ENCODE data around the gene AKAP8.
"Not testable (repeated sequence)": the region's sequence is repeated elsewhere in the genome, so short reads cannot be mapped to it uniquely, and the experiment has no call there.

AKAP8 gene

GRCh38 chr19:15403151-15403531 is 23.6 kb upstream of the AKAP8 start:
- no peak for DNase-seq

DNA sequence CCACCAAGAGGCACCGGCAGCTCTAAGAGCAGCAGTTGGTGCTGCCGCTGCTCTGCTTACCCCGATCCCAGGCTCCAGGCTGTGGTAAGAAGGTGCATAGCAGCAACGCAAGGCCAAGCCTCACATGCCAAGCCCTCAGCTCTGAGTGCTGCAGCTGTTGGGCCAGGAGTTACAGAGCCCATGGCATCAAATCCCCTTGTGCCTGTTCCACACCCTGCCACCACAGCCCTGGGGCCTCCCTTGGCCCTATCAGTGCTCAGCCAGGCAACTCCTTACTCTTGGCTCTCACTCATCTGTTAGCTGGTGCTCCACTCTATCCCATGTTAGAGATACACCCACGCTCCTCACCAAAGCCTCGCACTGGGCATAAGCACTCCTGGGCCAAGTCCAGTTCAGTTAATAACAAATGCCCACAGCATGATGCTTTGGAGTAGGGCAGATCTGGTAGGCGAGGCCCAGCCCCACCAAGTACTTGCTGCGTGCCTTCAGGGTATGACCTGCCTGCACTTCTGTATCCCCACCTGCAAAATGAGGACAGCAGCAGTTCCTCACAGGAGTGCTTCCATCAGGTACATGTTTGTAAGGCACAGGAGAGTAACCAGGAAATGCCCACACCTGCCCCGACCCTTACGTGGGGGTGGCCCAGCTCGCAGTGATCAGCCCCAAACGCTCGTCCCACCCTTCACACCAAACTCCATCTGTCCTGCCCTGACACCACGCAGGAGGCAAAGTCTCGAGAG is 23.0 kb upstream of the AKAP8 start:
- no peak for DNase-seq

GRCh38 chr19:15401397-15401710 is 21.8 kb upstream of the AKAP8 start:
- no peak for DNase-seq

DNA sequence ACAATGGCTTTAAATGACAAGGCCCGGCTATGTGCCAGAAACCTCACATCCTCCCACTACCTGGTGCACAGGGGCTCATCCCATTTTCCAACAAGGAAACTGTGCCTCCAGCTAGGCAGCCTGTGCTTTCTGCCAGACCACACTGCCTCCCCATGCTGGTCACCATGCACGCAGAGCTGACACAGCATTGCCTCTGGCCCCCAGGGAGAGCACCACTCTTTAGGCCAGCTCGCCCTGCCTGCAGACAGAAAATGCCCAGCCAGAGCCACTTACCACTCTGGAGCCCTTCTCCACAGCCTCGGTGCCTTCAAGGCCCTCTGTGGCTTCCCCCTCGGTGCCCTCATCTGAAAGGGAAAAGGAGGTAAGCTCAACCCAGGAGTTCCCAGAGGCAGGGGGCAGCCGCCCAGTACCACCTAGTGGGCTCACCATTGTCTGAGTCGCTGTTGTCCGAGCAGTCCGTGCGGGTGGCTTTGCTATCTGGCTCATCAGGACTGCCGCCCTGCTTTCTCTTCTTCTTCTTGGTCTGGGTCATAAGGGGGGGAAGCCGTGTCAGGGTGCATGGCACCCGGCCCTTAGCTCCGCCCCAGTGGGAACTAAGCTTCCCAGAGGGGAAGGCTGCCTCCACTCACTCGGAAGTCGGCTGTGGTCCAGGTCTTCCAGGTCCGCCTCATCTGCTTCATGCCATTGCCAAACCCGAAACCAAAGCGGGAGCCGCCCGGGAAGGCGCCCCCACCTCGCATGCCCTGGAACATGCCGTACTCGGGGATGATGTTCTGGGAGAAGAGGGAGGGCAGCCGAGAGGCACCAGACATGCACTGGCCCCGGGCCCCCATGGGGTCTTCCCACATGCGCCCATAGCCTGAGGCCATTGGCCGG is 21.2 kb upstream of the AKAP8 start:
- DNase-seq: no peak

DNA sequence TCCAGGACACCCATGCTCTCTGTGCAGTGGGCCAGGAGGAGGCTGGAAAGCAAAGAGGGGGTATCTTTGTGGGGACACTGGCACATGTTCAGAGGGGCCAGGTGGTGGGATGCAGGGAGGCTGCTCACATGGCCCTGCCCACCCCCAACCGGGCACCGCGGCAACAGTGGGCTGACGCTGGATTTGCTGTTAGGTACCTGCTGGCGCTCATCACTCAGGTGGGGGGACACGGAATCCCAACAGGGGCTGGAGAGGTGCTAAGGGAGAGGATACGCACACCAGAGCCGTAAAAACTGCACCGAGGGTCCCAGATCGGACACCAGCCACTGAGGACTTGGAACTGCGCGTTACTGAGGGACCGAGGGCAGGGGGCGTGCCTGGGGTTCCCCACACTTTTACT is 20.0 kb upstream of the AKAP8 start:
- no peak for DNase-seq

GRCh38 chr19:15399234-15399515 is 19.6 kb upstream of the AKAP8 start:
- DNase-seq: no peak

DNA sequence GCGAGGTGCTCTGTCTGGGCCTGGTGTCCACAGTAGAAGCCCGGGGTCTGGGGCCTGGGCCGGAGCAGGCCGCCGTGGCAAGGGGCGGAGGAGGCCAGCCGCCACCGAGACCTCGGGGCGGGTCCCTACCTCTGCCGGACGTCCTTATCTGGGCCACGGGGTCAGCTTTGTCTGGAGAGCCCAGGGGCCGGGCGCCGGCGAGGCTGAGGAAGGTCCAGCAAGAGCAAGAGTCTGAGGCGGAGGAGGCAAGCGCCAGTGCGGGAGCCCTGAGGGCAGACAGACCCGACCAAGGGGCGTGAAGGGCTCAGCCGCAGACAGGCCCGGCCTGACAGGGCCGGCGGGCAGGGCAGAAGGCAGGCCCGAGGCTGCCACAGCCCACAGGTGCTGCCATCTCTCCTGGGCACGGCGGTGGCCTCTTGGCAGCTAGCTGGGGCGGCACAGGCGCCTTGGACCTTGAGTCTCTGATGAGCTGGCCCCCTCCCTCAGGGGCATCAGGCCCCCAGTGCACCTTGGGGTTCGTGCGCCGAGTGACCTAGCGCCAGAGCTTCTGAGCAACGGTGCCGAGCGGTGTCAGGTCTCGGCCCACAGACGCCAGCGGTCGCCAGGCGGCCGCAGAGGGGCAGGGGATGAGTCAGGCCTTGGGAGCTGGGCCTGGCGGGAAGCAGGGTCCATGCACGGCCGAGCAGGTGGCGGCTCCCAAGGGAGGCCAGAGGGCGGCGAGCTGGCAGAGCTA is 19.1 kb upstream of the AKAP8 start:
- DNase-seq: no peak

DNA sequence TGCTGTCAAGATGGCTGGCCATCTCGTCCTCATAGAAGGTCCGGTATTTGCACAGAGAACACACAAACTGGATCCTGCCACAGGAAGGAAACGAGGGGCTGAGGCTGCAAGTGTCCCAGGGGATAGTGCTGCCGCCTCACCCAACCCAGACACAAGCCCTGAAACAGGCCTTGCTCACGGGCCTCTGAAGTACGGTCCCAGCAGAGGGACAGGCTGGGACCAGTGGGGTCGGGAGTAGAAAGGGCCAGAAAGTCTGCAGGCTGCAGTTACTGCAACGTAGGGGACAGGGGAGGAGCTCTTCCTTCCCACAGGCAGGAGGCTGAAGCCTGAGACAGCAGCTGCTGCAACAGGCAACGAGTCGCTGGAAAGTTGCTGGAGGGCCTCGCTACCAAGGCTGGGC is 18.2 kb upstream of the AKAP8 start:
- DNase-seq: no peak

- DNase-seq: no peak
These were observed 17.6 kb upstream of the AKAP8 start for GRCh38 chr19:15397236-15397635.

GRCh38 chr19:15396436-15396835 is 16.8 kb upstream of the AKAP8 start:
- DNase-seq: no peak

GRCh38 chr19:15395251-15395650 is 15.7 kb upstream of the AKAP8 start:
- not testable (repeated sequence) for DNase-seq

- no peak for DNase-seq
These were observed 14.8 kb upstream of the AKAP8 start for GRCh38 chr19:15394426-15394825.

GRCh38 chr19:15393963-15394362 is 14.4 kb upstream of the AKAP8 start:
- peak; percentile 65 for DNase-seq

DNA sequence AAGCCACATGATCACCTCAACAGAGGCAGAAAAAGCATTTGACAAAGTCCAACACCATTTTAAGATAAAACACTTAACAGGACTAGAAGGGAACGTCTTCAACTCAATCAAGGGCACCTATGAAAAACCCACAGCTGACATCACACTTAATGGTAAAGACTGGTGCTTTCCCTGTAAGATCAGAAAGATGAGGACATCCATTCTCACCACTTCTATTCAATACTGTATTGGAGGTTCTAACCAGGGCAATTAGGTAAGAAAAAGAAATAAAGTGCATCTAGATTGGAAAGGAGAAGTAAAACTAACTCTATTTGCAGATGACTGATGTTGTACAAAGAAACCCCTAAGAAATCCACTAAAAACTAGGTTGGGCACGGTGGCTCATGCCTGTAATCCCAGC is 11.2 kb upstream of the AKAP8 start:
- no peak for DNase-seq

DNA sequence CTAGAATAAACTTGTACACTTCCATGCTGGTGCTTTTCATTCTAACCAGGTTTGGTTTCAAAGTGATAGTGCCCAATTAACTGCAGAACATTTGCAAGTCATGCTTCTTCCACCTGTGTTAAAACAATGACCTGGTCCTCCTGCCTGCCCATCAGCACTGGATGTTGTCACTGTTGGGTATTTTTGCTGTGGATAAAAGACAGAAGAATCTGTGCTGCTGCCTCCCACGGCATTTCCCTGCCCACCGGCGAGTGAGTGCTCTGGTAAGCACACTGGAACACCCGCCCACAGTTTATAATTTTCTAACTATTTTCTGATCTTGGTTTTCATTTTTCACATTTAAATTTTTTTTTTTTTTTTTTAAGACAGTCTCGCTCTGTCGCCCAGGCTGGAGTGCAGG is 2.3 kb upstream of the AKAP8 start:
- no peak for DNase-seq

GRCh38 chr19:15381429-15381828 is 1.8 kb upstream of the AKAP8 start:
- no peak for DNase-seq

- peak; percentile 13 for DNase-seq
These were observed 536 bp upstream of the AKAP8 start for GRCh38 chr19:15379999-15380647.

GRCh38 chr19:15378534-15379082 is 979 bp downstream of the AKAP8 start:
- peak; percentile 47 for DNase-seq

DNA sequence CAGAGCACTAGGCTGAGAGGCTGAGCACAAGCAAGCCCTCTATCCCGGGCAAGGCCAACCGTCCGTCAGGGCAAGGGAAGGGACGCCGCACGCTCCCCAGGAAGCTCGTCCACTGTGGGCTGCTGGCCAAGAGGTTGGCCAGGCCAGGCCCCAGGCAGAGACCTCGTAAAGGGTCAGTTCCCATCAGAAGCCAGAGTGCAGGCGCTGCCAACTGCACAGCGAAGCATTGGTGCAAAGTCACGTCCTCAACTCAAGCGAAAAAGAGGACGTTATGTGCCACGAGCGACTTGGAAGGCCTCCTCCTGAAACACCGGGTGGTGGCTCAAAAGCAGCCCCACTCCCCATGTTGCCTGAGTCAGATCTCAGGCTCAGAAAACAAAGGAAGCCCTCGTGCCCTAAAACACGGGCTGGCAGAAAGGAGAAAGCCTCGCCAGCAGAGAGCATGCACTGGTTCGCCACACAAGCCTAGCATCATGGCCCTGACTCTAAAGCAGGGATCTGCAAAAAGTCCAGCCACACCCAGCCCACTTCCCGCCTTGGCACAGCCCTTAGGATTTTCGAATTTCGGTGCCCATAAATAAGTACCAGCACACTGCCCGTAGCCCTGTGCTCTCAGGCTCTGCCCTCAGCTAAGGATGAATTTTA is 4.7 kb downstream of the AKAP8 start:
- DNase-seq: no peak

- DNase-seq: no peak
These were observed 5.4 kb downstream of the AKAP8 start for GRCh38 chr19:15374105-15374651.

GRCh38 chr19:15373644-15374043 is 5.9 kb downstream of the AKAP8 start:
- no peak for DNase-seq

DNA sequence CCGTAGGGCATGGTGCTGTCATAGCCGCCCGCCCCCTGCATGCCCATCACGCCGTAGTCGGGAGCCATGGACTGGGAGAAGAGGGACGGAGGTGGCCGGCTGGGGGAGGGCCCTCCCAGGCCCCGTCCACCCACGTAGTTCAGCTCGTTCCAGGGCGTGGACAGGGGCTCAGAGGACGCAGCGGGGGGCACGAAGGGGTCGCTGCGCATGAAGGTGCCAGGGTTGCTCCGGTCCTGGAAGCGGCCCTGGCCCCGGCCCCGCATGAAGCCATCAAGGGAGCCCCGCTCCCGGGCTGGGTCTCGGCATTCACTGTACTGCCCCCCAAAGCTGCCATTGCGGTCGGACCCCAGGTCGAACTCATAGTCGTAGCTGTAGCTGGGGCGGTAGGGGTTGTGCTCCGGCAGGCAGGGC is 6.7 kb downstream of the AKAP8 start:
- DNase-seq: no peak
